Measurements from ENCODE around the gene E2F7. TPM values are rescaled to one million over a fixed set of nuclear protein-coding genes. Genes with fewer than 3 reads are reported as not detected.

E2F7 gene
- total and polyA plus RNA-seq, 2 experiments from 2014 or later = 31.8 to 40.3 TPM

DNA sequence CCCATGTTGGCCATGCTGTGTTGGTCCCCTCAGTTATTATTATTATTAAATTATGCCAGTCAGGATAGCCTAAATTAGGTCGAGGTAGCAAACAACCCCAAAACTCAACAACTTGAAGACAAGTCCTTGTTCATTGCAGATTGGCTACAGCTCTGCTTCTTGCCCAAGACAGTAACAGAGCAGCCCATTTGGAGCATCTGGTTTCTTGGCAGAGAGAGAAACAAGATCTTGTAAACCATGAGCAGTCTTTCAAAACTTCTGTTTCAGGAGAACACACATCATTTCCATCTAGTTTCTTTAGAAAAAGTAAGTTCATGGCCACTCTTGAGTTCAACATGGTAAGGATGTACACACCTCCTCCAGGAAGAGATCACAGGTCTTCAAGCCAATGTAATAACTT is 52.3 kb downstream of the E2F7 start:
- Mint-ChIP-seq H3K27me3 (ENCODE audit: insufficient read depth, low read depth, poor library complexity) (peaks cover 4% of the 10 kb centered on the region), H3K9me3 (peaks cover 5% of the 10 kb centered on the region), H3K36me3 (ENCODE audit: low read depth) (peaks cover 9% of the 10 kb centered on the region), H3K4me3 (no peak overlapping the region), H3K4me1 (peaks cover 13% of the 10 kb centered on the region; the same call in 2 of the 3 replicates), H3K27ac (no peak overlapping the region)
- no peak for DNase-seq (ENCODE audit: low spot score)
- no peak for ATAC-seq
- Histone ChIP-seq H3K4me3 (no peak overlapping the region), H3F3A (replicated peaks; ENCODE audit: low read depth) (no peaks in the 10 kb centered on the region), H3K9me2 (ENCODE audit: insufficient read depth) (no peaks in the 10 kb centered on the region; the same call in 1 of the 2 replicates), H3K4me2 (no peak overlapping the region), H3K27me3 (ENCODE audit: insufficient read depth) (no peaks in the 10 kb centered on the region), H3K36me3 (ENCODE audit: insufficient read depth) (0 out of 2 replicates have a peak, but pooled peaks cover 5% of the 10 kb centered on the region), H2AFZ (no peak overlapping the region), H3K4me1 (ENCODE audit: insufficient read depth) (peaks cover 11% of the 10 kb centered on the region), H3K79me2 (replicated peaks; ENCODE audit: insufficient read depth) (no peaks in the 10 kb centered on the region), H3K27ac (ENCODE audit: low read depth) (no peak overlapping the region), H4K20me1 (replicated peaks; ENCODE audit: insufficient read depth) (no peaks in the 10 kb centered on the region)
- no peak for TF ChIP-seq NANOG (IDR thresholded peaks at IDR 0.05; ENCODE audit: borderline replicate concordance)
- TF ChIP-seq EZH2 (IDR thresholded peaks at IDR 0.05; ENCODE audit: low read depth, unreplicated experiment) = no peak
- no peak for TF ChIP-seq EZH2phosphoT487 (IDR thresholded peaks at IDR 0.05; ENCODE audit: unreplicated experiment)
- TF ChIP-seq ZNF331 (CRISPR knock-in tag; IDR thresholded peaks at IDR 0.05; ENCODE audit: low read depth) = no peak
- TF ChIP-seq, protein P1, sequence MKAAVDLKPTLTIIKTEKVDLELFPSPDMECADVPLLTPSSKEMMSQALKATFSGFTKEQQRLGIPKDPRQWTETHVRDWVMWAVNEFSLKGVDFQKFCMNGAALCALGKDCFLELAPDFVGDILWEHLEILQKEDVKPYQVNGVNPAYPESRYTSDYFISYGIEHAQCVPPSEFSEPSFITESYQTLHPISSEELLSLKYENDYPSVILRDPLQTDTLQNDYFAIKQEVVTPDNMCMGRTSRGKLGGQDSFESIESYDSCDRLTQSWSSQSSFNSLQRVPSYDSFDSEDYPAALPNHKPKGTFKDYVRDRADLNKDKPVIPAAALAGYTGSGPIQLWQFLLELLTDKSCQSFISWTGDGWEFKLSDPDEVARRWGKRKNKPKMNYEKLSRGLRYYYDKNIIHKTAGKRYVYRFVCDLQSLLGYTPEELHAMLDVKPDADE (IDR thresholded peaks at IDR 0.05) = no peak
- no peak for TF ChIP-seq POLR2AphosphoS5 (IDR thresholded peaks at IDR 0.05; ENCODE audit: low read depth)
- TF ChIP-seq CREB1 (CRISPR knock-in tag; IDR thresholded peaks at IDR 0.05; ENCODE audit: low read depth) = no peak
- no peak for TF ChIP-seq JUNB (IDR thresholded peaks at IDR 0.05; ENCODE audit: unreplicated experiment)

DNA sequence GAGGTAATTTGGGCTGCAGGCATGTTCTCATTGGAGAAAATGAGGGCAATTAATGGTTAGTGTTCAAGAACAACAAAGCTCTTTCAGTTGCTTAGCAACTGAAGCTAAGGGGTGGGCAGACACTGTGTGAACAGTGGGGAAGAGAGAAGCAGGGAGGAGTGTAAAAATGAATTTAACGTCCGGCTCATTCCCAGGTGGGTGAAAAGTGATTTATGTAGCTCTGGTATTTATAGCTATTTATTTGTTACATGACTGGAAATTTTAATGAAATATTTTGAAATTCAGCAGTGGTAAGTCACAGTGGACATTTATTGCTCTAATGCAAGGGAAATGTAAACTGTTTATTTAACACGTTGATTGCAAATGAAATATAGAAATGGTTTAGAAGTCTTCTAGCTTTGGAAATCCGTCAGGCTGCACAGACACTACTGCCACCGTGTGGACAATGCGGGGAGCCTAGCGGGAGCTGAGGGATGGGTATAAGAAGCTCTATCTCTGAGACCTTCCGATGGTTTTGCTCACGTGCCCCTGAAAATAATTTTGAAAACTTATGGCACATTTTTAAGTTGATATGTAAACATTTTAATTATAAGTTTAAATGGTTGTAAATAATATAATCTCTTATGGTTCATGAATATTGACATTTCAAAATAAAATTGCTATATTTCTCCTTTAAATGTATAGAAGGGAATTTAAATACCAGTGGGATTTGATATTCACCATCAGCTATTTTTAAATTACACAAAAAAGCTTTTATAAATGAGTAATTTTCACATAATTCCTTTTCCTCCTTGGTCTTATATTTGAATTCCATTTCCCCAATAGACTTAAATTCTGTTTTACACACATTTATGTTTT is 54.4 kb downstream of the E2F7 start:
- no peak overlapping the region for H3K27ac Mint-ChIP-seq
- H3K4me1 Mint-ChIP-seq = peaks cover 4% of the 10 kb centered on the region; the same call in 2 of the 3 replicates
- no peak overlapping the region for H3K27ac ChIP-seq (ENCODE audit: low read depth)
- H3K9me2 ChIP-seq (ENCODE audit: insufficient read depth) = no peaks in the 10 kb centered on the region
- H3K27me3 ChIP-seq (ENCODE audit: insufficient read depth) = no peaks in the 10 kb centered on the region
- H3K4me1 ChIP-seq (ENCODE audit: insufficient read depth) = no peaks in the 10 kb centered on the region
- H3K4me2 ChIP-seq = no peak overlapping the region
- ATAC-seq = peak; percentile 95
- H3K79me2 ChIP-seq (replicated peaks; ENCODE audit: insufficient read depth) = no peaks in the 10 kb centered on the region
- peak; percentile 85 for DNase-seq (ENCODE audit: low spot score)
- H3F3A ChIP-seq (replicated peaks; ENCODE audit: low read depth) = no peaks in the 10 kb centered on the region
- no peak overlapping the region for H3K4me3 ChIP-seq
- H3K4me3 Mint-ChIP-seq = no peak overlapping the region
- H4K20me1 ChIP-seq (replicated peaks; ENCODE audit: insufficient read depth) = no peaks in the 10 kb centered on the region
- no peaks in the 10 kb centered on the region for H3K36me3 ChIP-seq (ENCODE audit: insufficient read depth)
- H3K36me3 Mint-ChIP-seq (ENCODE audit: low read depth) = no peaks in the 10 kb centered on the region
- H2AFZ ChIP-seq = no peak overlapping the region
- no peaks in the 10 kb centered on the region for H3K9me3 Mint-ChIP-seq
- H3K27me3 Mint-ChIP-seq (ENCODE audit: insufficient read depth, low read depth, poor library complexity) = peaks cover 4% of the 10 kb centered on the region
- TF ChIP-seq POLR2AphosphoS5 (IDR thresholded peaks at IDR 0.05; ENCODE audit: low read depth) = no peak
- TF ChIP-seq, protein P2, sequence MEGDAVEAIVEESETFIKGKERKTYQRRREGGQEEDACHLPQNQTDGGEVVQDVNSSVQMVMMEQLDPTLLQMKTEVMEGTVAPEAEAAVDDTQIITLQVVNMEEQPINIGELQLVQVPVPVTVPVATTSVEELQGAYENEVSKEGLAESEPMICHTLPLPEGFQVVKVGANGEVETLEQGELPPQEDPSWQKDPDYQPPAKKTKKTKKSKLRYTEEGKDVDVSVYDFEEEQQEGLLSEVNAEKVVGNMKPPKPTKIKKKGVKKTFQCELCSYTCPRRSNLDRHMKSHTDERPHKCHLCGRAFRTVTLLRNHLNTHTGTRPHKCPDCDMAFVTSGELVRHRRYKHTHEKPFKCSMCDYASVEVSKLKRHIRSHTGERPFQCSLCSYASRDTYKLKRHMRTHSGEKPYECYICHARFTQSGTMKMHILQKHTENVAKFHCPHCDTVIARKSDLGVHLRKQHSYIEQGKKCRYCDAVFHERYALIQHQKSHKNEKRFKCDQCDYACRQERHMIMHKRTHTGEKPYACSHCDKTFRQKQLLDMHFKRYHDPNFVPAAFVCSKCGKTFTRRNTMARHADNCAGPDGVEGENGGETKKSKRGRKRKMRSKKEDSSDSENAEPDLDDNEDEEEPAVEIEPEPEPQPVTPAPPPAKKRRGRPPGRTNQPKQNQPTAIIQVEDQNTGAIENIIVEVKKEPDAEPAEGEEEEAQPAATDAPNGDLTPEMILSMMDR (conservative IDR thresholded peaks at IDR 0.05; ENCODE audit: low read depth in 2 of 2) = peak; percentile 95 to 99

Measured in GM23338 (cell line).